Neural progenitor cell (in vitro differentiated cells): ENCODE measurements around the gene ADGRA1.

Source experiments
- CTCF ChIP-seq: fragments of 200-600 bp; sonication (generic); IDR thresholded peaks from 2 replicates; pipeline ENCODE4 v1.5.1; 2017; ENCODE audit warnings: antibody characterized with exemption, mild to moderate bottlenecking
- EZH2 ChIP-seq: fragments of 200-600 bp; sonication (generic); IDR thresholded peaks from 2 replicates; pipeline ENCODE4 v1.6.1; 2017; ENCODE audit warnings: antibody characterized with exemption, mild to moderate bottlenecking, moderate library complexity
- EZH2phosphoT487 ChIP-seq: fragments of 200-600 bp; sonication (generic); IDR thresholded peaks from 2 replicates; pipeline ENCODE4 v1.6.1; 2017; ENCODE audit warnings: antibody characterized with exemption

DNA sequence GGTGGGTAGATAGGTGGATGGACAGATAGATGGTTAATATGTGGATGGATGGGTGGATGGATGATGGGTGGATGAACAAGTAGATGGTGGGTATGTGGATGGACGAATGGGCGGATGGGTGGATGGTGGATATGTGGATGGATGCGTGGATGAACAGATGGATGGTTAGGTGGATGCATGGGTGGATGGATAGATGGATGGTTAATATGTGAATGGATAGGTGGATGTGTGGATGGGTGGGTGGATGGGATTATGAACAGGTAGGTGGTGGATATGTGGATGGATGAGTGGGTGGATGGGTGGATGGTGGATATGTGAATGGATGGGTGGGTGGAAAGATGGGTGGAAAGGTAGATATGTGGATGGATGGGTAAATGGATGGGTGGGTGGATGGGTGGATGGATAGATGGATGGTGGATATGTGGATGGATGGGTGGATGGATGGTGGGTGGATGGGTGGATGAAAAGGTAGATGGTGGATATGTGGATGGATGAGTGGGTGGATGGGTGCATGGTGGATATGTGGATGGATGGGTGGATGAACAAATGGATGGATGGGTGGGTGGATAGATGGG is 87.1 kb downstream of the ADGRA1 start:
- no peak for TF ChIP-seq EZH2
- TF ChIP-seq CTCF, result no peak
- TF ChIP-seq EZH2phosphoT487, result no peak
